Adipocyte (in vitro differentiated cells): Measurements from ENCODE around the gene STEEP1.
"Not testable (repeated sequence)": the region's sequence is repeated elsewhere in the genome, so short reads cannot be mapped to it uniquely, and the experiment has no call there.

Source experiments
- DNase-seq: peaks from one replicate; pipeline ENCODE4 v3.0.0-alpha.2; 2015; ENCODE audit warnings: low read depth
- H3K27me3 ChIP-seq: replicated peaks from 2 replicates; pipeline ENCODE4 v1.7.0; 2013; ENCODE audit warnings: mild to moderate bottlenecking, low read length, moderate library complexity; ENCODE audit not compliant: control insufficient read depth, insufficient read depth
- H3K36me3 ChIP-seq: 2 replicates; pipeline ENCODE4 v1.7.0; 2013; ENCODE audit warnings: low read length, mild to moderate bottlenecking, moderate library complexity; ENCODE audit not compliant: control insufficient read depth, insufficient read depth, severe bottlenecking
- H3K4me1 ChIP-seq: 2 replicates; pipeline ENCODE4 v1.7.0; 2013; ENCODE audit warnings: mild to moderate bottlenecking, low read length, moderate library complexity; ENCODE audit not compliant: control insufficient read depth, insufficient read depth
- H3K4me3 ChIP-seq: 2 replicates; pipeline ENCODE4 v1.7.0; 2013; ENCODE audit warnings: mild to moderate bottlenecking, low read length, moderate library complexity
- H3K9ac ChIP-seq: 2 replicates; pipeline ENCODE4 v1.7.0; 2013; ENCODE audit warnings: mild to moderate bottlenecking, low read length, moderate library complexity
- H3K9me3 ChIP-seq: 2 replicates; pipeline ENCODE4 v1.7.0; 2013; ENCODE audit warnings: mild to moderate bottlenecking, low read length, moderate library complexity; ENCODE audit not compliant: control insufficient read depth

STEEP1 gene

DNA sequence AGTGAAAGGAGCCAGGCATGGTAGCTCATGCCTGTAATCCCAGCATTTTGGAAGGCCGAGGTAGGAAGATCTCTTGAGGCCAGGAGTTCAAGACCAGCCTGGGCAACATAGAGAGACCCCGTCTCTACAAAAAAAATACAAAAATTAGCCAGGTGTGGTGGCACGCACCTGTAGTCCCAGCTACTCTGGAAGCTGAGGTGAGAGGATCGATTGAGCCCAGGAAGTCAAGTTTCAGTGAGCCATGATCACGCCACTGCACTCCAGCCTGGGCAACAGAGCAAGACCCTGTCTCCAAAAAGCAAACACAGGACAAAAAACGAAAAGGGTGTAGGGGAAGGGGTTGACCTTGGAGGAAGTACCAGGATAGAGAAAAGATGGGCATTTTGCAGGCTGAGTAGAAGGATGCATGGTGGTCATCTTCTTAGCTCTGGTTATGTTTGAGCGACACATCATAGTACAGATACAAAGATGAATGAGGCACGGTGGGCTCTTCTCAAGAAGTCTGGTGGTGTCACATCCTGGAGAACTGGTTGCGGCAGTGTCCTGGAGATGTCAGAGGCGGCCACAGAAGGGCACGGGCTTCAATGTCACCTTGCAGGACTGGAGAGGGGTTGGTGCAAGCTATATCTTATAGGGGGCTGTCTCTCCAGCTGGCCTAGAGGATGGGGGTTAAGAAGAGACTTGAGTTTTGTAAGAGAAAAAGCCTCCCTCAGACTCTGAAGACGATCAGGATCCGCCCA lies 65.0 kb downstream of the STEEP1 start:
- Histone ChIP-seq H3K4me3 (no peak overlapping the region), H3K9ac (no peak overlapping the region), H3K4me1 (peaks cover 11% of the 10 kb centered on the region), H3K27me3 (no peaks in the 10 kb centered on the region), H3K9me3 (no peaks in the 10 kb centered on the region), H3K36me3 (no peaks in the 10 kb centered on the region)
- no peak for DNase-seq

- Histone ChIP-seq H3K9ac (no peak overlapping the region), H3K36me3 (no peaks in the 10 kb centered on the region), H3K27me3 (no peaks in the 10 kb centered on the region), H3K4me3 (no peak overlapping the region), H3K4me1 (no peaks in the 10 kb centered on the region), H3K9me3 (no peaks in the 10 kb centered on the region)
- DNase-seq: no peak
Observed at GRCh38 chrX:119497185-119497584, 68.0 kb downstream of the STEEP1 start.

DNA sequence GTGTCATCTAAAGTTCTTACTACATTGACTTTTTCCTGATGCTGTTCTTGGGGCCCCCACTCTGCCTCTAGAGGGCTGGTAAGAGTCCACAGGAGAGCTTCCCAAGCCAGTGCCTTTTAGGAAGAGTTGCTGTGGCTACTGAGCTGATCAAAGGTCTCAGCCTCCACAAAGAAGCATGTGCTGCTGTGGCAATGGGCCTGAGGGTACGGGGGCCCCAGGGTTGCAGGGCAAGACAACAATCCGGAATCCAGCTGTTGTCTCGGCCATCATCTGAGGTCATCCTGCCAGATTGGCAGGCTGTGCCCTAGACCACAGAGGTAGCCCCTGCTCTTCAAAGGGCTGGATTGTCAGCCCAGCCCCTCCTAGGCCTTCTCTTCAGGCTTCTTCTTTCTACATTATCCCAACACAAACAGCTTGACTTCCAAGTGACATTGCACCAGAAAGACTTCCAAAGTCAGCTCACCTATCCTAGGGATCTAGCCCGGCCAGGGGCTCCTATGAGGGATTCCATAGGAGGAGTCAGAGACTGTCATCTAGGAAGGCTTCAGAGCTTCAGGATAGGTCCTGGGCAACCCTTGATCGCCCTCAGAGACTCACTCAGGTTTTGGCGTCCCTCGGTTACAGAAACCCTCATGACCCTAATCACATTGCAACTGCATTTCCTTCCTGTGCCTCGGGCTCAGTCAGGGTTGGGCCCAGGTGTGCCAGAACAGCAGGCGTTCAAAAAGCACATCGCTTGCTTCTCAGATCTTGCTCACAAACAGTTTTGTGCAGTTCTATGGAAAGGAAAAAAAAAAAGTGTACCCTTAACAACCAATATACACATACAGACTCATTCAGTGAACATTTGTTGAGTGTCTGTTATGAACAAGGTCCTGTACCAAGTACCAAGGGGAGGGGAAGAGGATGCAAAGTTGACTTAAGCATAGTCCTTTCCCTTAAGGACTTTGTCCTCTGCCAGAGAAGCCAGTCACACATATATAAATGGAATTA lies 69.2 kb downstream of the STEEP1 start:
- H3K9me3 ChIP-seq: no peaks in the 10 kb centered on the region
- no peaks in the 10 kb centered on the region for H3K27me3 ChIP-seq
- H3K36me3 ChIP-seq: no peaks in the 10 kb centered on the region
- H3K4me3 ChIP-seq: no peak overlapping the region
- H3K4me1 ChIP-seq: no peaks in the 10 kb centered on the region
- no peak overlapping the region for H3K9ac ChIP-seq
- no peak for DNase-seq

GRCh38 chrX:119493851-119494495 lies 71.2 kb downstream of the STEEP1 start:
- not testable (repeated sequence) for H3K36me3 ChIP-seq, H3K4me3 ChIP-seq, DNase-seq, H3K27me3 ChIP-seq, H3K4me1 ChIP-seq, H3K9ac ChIP-seq, H3K9me3 ChIP-seq

- H3K4me1 ChIP-seq: no peaks in the 10 kb centered on the region
- DNase-seq: no peak
- H3K9ac ChIP-seq: no peak overlapping the region
- no peaks in the 10 kb centered on the region for H3K36me3 ChIP-seq
- H3K27me3 ChIP-seq: peaks cover 4% of the 10 kb centered on the region
- no peak overlapping the region for H3K4me3 ChIP-seq
- H3K9me3 ChIP-seq: no peaks in the 10 kb centered on the region
Observed at GRCh38 chrX:119492463-119492862, 72.7 kb downstream of the STEEP1 start.

DNA sequence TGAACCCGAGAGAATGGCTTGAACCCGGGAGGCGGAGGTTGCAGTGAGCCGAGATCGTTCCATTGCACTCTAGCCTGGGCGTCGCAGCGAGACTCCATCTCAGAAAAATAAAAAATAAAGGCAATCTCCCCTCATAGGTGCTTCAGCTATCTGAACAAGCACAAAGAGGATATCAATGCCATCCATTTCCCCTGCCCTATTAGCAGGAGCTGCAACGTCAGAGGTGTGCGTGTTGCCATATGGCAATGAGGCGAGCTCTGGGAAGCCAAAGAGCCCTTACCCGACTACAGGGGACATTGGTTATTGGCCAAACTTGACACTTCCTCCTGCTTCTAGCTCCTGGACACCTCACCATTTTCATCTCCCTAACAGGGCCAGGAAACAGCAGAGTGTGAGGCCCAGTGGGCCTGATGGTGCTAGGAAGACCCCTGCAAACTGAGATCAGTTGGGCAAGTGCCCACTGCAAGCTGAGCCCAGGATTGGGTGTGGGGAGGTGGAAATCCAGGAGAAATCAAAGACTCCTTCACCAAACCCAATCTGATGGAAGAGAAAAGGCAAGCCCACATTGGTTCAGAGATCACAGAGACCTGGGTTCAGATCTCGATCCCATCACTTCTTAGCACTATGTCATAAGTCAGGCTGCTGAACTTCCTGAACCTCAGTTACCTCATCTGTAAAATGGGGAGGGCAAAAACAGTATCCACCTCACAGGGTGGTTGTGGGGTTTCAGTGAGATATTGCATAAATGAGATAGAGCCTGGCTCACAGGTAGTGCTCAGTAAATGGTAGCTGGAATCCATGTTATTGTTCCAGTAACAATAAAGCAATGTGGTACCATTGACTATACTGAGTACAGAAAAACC lies 75.8 kb downstream of the STEEP1 start:
- Histone ChIP-seq H3K4me1 (no peaks in the 10 kb centered on the region), H3K36me3 (no peaks in the 10 kb centered on the region), H3K4me3 (no peak overlapping the region), H3K9ac (no peak overlapping the region), H3K27me3 (peaks cover 11% of the 10 kb centered on the region), H3K9me3 (no peaks in the 10 kb centered on the region)
- no peak for DNase-seq

GRCh38 chrX:119488749-119489148 lies 76.5 kb downstream of the STEEP1 start:
- Histone ChIP-seq H3K4me3 (no peak overlapping the region), H3K9me3 (no peaks in the 10 kb centered on the region), H3K36me3 (no peaks in the 10 kb centered on the region), H3K27me3 (peaks cover 11% of the 10 kb centered on the region), H3K9ac (no peak overlapping the region), H3K4me1 (no peaks in the 10 kb centered on the region)
- peak; percentile 78 for DNase-seq
